ENCODE data around the gene CDKN1C. TPM values are rescaled to one million over a fixed set of nuclear protein-coding genes. Genes with fewer than 3 reads are reported as not detected.

CDKN1C gene
- total RNA-seq, 1 donor from 2014 or later = 47.8 TPM

- Mint-ChIP-seq H3K4me3 (peak overlapping the region; percentile 57), H3K36me3 (no peaks in the 10 kb centered on the region), H3K9me3 (no peaks in the 10 kb centered on the region), H3K27ac (no peak overlapping the region), H3K4me1 (peaks cover 32% of the 10 kb centered on the region), H3K27me3 (ENCODE audit: insufficient read depth, low read depth) (peaks cover 4% of the 10 kb centered on the region)
- H3K9ac ChIP-seq = no peak overlapping the region
- peaks cover 23% of the 10 kb centered on the region for H3K27me3 ChIP-seq
- H3K79me2 ChIP-seq (ENCODE audit: low read depth) = no peaks in the 10 kb centered on the region
- H3K4me1 ChIP-seq = peaks cover 21% of the 10 kb centered on the region
- no peaks in the 10 kb centered on the region for H3K36me3 ChIP-seq
- DNase-seq (ENCODE audit: low spot score) = peak; percentile 61
- TF ChIP-seq EZH2 (IDR thresholded peaks at IDR 0.05) = no peak
- peak; percentile 37 for TF ChIP-seq CTCF (IDR thresholded peaks at IDR 0.05)
- H3K4me2 ChIP-seq = peak overlapping the region; percentile 72
- no peak overlapping the region for H2AFZ ChIP-seq (replicated peaks)
- H4K20me1 ChIP-seq (ENCODE audit: low read depth) = no peaks in the 10 kb centered on the region
- H3K9me3 ChIP-seq (ENCODE audit: low read depth) = no peaks in the 10 kb centered on the region
- peaks cover 30% of the 10 kb centered on the region for H3F3A ChIP-seq (ENCODE audit: low read depth)
- no peak overlapping the region for H3K27ac ChIP-seq
- no peak overlapping the region for H3K4me3 ChIP-seq
Measured at GRCh38 chr11:2891326-2892214, 6.0 kb upstream of the CDKN1C start.

- Histone ChIP-seq H3K27me3 (peaks cover 23% of the 10 kb centered on the region), H3K4me2 (no peak overlapping the region), H3K4me1 (peaks cover 24% of the 10 kb centered on the region), H3K9ac (no peak overlapping the region), H3F3A (ENCODE audit: low read depth) (peaks cover 34% of the 10 kb centered on the region), H3K36me3 (no peaks in the 10 kb centered on the region), H4K20me1 (ENCODE audit: low read depth) (no peaks in the 10 kb centered on the region), H3K79me2 (ENCODE audit: low read depth) (no peaks in the 10 kb centered on the region), H3K9me3 (ENCODE audit: low read depth) (no peaks in the 10 kb centered on the region), H3K27ac (no peak overlapping the region), H3K4me3 (no peak overlapping the region), H2AFZ (replicated peaks) (no peak overlapping the region)
- no peaks in the 10 kb centered on the region for H3K36me3 Mint-ChIP-seq
- DNase-seq (ENCODE audit: low spot score) = peak; percentile 29
- H3K4me1 Mint-ChIP-seq = peaks cover 34% of the 10 kb centered on the region
- TF ChIP-seq EZH2 (IDR thresholded peaks at IDR 0.05) = no peak
- no peak for TF ChIP-seq EZH2phosphoT487 (IDR thresholded peaks at IDR 0.05)
- TF ChIP-seq CTCF (IDR thresholded peaks at IDR 0.05) = no peak
- H3K4me3 Mint-ChIP-seq = no peak overlapping the region
- no peak overlapping the region for H3K27ac Mint-ChIP-seq
- peaks cover 4% of the 10 kb centered on the region for H3K27me3 Mint-ChIP-seq (ENCODE audit: insufficient read depth, low read depth)
- no peaks in the 10 kb centered on the region for H3K9me3 Mint-ChIP-seq
Measured at GRCh38 chr11:2890466-2891294, 5.1 kb upstream of the CDKN1C start.

DNA sequence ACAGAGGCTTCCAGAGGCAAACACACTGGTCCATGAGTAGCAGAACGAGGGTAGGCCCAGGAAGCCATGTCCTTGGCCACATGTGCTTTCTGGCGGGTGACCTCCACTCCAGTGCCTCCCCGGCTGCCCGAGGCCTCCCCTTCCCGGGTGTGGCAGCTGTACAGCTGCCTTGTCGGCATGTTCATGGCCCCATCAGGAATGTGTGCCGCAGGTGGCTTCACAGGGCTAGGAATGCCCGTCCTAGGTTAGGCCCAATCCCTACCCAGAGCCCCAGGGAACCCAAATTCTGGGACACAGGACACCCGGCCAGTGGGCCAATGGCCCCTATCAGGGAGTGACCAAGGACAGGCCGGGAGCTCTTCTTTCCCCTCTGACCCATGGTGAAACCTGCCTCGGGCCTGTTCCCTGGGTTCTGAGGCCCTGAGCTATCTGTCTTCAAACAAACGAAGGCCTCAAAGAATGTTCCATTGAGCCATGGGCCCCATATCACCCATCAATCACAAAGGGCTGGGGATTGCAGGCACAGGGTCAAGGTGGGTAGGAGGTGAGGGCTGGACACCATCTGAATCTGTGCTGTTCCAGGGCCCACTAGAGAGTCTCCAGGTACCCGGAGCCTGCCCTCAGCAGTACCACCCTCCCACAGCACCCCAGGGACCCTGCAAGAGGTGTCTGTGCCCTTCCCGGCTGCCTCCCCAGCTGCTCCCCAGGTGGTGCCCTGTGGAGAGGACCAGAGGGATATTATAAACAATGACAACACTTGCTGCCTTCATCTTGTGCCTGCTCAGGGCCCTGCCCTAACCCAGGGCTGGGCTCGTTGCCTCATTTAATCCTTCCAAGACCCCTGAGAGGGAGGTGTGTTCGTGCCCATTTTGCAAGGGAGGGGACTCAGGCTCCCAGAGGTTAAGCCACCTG is 4.0 kb upstream of the CDKN1C start:
- no peak overlapping the region for H3K4me3 ChIP-seq
- peaks cover 4% of the 10 kb centered on the region for H4K20me1 ChIP-seq (ENCODE audit: low read depth)
- H3K79me2 ChIP-seq (ENCODE audit: low read depth) = peaks cover 4% of the 10 kb centered on the region
- no peak overlapping the region for H3K9ac ChIP-seq
- no peaks in the 10 kb centered on the region for H3K36me3 ChIP-seq
- DNase-seq (ENCODE audit: low spot score) = no peak
- Mint-ChIP-seq H3K4me3 (no peak overlapping the region), H3K4me1 (peaks cover 34% of the 10 kb centered on the region), H3K27me3 (ENCODE audit: insufficient read depth, low read depth) (peaks cover 4% of the 10 kb centered on the region), H3K9me3 (no peaks in the 10 kb centered on the region), H3K27ac (peak overlapping the region; percentile 90), H3K36me3 (no peaks in the 10 kb centered on the region)
- H3K27ac ChIP-seq = no peak overlapping the region
- no peak overlapping the region for H3K4me2 ChIP-seq
- peaks cover 27% of the 10 kb centered on the region for H3K27me3 ChIP-seq
- H2AFZ ChIP-seq (replicated peaks) = no peak overlapping the region
- H3K9me3 ChIP-seq (ENCODE audit: low read depth) = no peaks in the 10 kb centered on the region
- peaks cover 40% of the 10 kb centered on the region for H3F3A ChIP-seq (ENCODE audit: low read depth)
- no peak for TF ChIP-seq EZH2 (IDR thresholded peaks at IDR 0.05)
- no peak for TF ChIP-seq EZH2phosphoT487 (IDR thresholded peaks at IDR 0.05)
- no peak for TF ChIP-seq CTCF (IDR thresholded peaks at IDR 0.05)
- peaks cover 24% of the 10 kb centered on the region for H3K4me1 ChIP-seq

All from neural progenitor cell (in vitro differentiated cells).